ENCODE measurements around the gene FGFBP2.

FGFBP2 gene

GRCh38 chr4:15990570-15991285 lies 27.8 kb upstream of the FGFBP2 start:
- Mint-ChIP-seq H3K27ac (no peak overlapping the region), H3K4me3 (no peak overlapping the region), H3K27me3 (ENCODE audit: low read depth, poor library complexity) (peaks cover 5% of the 10 kb centered on the region), H3K4me1 (peaks cover 9% of the 10 kb centered on the region), H3K36me3 (ENCODE audit: low read depth) (peaks cover 53% of the 10 kb centered on the region), H3K9me3 (no peaks in the 10 kb centered on the region)
- no peak for TF ChIP-seq CTCF (IDR thresholded peaks at IDR 0.05)
- no peak for DNase-seq

- Mint-ChIP-seq H3K36me3 (ENCODE audit: low read depth) (peaks cover 65% of the 10 kb centered on the region), H3K27me3 (ENCODE audit: low read depth, poor library complexity) (peaks cover 2% of the 10 kb centered on the region), H3K4me3 (no peak overlapping the region), H3K4me1 (peaks cover 9% of the 10 kb centered on the region), H3K27ac (no peak overlapping the region), H3K9me3 (no peaks in the 10 kb centered on the region)
- no peak for TF ChIP-seq CTCF (IDR thresholded peaks at IDR 0.05)
- DNase-seq: no peak
Observed at GRCh38 chr4:15989424-15989823, 26.4 kb upstream of the FGFBP2 start.

- Mint-ChIP-seq H3K4me3 (no peak overlapping the region), H3K27ac (no peak overlapping the region), H3K36me3 (ENCODE audit: low read depth) (peaks cover 67% of the 10 kb centered on the region), H3K27me3 (ENCODE audit: low read depth, poor library complexity) (no peaks in the 10 kb centered on the region), H3K9me3 (no peaks in the 10 kb centered on the region), H3K4me1 (peaks cover 9% of the 10 kb centered on the region)
- TF ChIP-seq CTCF (IDR thresholded peaks at IDR 0.05): no peak
- no peak for DNase-seq
Observed at GRCh38 chr4:15988222-15988621, 25.2 kb upstream of the FGFBP2 start.

GRCh38 chr4:15986907-15987306 lies 23.9 kb upstream of the FGFBP2 start:
- Mint-ChIP-seq H3K4me3 (no peak overlapping the region), H3K27me3 (ENCODE audit: low read depth, poor library complexity) (no peaks in the 10 kb centered on the region), H3K9me3 (no peaks in the 10 kb centered on the region), H3K27ac (no peak overlapping the region), H3K36me3 (ENCODE audit: low read depth) (peaks cover 75% of the 10 kb centered on the region), H3K4me1 (peaks cover 9% of the 10 kb centered on the region)
- no peak for TF ChIP-seq CTCF (IDR thresholded peaks at IDR 0.05)
- DNase-seq: no peak

- Mint-ChIP-seq H3K4me1 (no peaks in the 10 kb centered on the region), H3K36me3 (ENCODE audit: low read depth) (peaks cover 77% of the 10 kb centered on the region), H3K27me3 (ENCODE audit: low read depth, poor library complexity) (no peaks in the 10 kb centered on the region), H3K27ac (no peak overlapping the region), H3K9me3 (no peaks in the 10 kb centered on the region), H3K4me3 (no peak overlapping the region)
- DNase-seq: no peak
- TF ChIP-seq CTCF (IDR thresholded peaks at IDR 0.05): no peak
Observed at GRCh38 chr4:15983610-15984009, 20.6 kb upstream of the FGFBP2 start.

GRCh38 chr4:15982842-15983524 lies 20.0 kb upstream of the FGFBP2 start:
- Mint-ChIP-seq H3K36me3 (ENCODE audit: low read depth) (peaks cover 77% of the 10 kb centered on the region), H3K27ac (no peak overlapping the region), H3K27me3 (ENCODE audit: low read depth, poor library complexity) (no peaks in the 10 kb centered on the region), H3K9me3 (no peaks in the 10 kb centered on the region), H3K4me1 (no peaks in the 10 kb centered on the region), H3K4me3 (no peak overlapping the region)
- TF ChIP-seq CTCF (IDR thresholded peaks at IDR 0.05): no peak
- no peak for DNase-seq

All from nephron progenitor cell (in vitro differentiated cells).